PC-3 (cell line): Measurements from ENCODE around the gene FSIP1. TPM values are rescaled to one million over a fixed set of nuclear protein-coding genes. Genes with fewer than 3 reads are reported as not detected.
A peak's percentile ranks its signal among the peaks of the same experiment; 100 is the strongest.

Experiments used
- ATAC-seq: fragments of 200-7000 bp; cut with Tn5 transposase; 2 replicates; pipeline ENCODE4 v1.9.1; 2020; ENCODE audit warnings: mild to moderate bottlenecking, moderate library complexity
- Bru-seq: library from RNA; stranded (reverse); fragments of 400-500 nt; gene quantifications from one replicate; lab custom pipeline; 2021; lab: Mats Ljungman, UMichigan
- BruChase-seq, 2 experiments: library from RNA; stranded (reverse); fragments of 400-500 nt; gene quantifications; one replicate each; lab custom pipeline; 2021; lab: Mats Ljungman, UMichigan
- BruUV-seq: library from RNA; stranded (reverse); fragments of 400-500 nt; replicated peaks from 2 replicates; lab custom pipeline; 2021; lab: Mats Ljungman, UMichigan
- CTCF ChIA-PET: fragments of 300-600 bp; sonication (Branson Sonifier 250); formaldehyde crosslinking; loops from one replicate; lab custom pipeline; 2022; ENCODE audit warnings: antibody characterized with exemption; lab: Charles Lee
- POLR2A ChIA-PET: fragments of 300-600 bp; sonication (Branson Sonifier 250); formaldehyde crosslinking; loops from one replicate; lab custom pipeline; 2022; ENCODE audit warnings: antibody characterized with exemption; ENCODE audit not compliant: unreplicated experiment; lab: Charles Lee
- DNase-seq: peaks from one replicate; pipeline ENCODE4 v3.0.0-alpha.2; 2015
- H2AFZ ChIP-seq: fragments of 300-600 bp; sonication (generic); 2 replicates; pipeline ENCODE4 v1.6.0; 2016; ENCODE audit warnings: antibody characterized with exemption, low read length
- H3F3A ChIP-seq: fragments of 300-600 bp; sonication (generic); one replicate; pipeline ENCODE4 v1.6.0; 2017; ENCODE audit warnings: antibody characterized with exemption, low read length, control low read depth, mild to moderate bottlenecking; ENCODE audit not compliant: unreplicated experiment
- H3K27ac ChIP-seq: fragments of 300-600 bp; sonication (generic); 2 replicates; pipeline ENCODE4 v1.5.1; 2016; ENCODE audit warnings: mild to moderate bottlenecking, low read length
- H3K27me3 ChIP-seq: fragments of 300-600 bp; sonication (generic); 2 replicates; pipeline ENCODE4 v1.6.1; 2016; ENCODE audit warnings: low read length, mixed read lengths
- H3K36me3 ChIP-seq: fragments of 300-600 bp; sonication (generic); 2 replicates; pipeline ENCODE4 v1.6.1; 2016; ENCODE audit warnings: low read depth, mixed run types, low read length, mixed read lengths
- H3K4me1 ChIP-seq: fragments of 300-600 bp; sonication (generic); 2 replicates; pipeline ENCODE4 v1.5.1; 2016; ENCODE audit warnings: low read length; ENCODE audit not compliant: insufficient read depth
- H3K4me2 ChIP-seq: fragments of 300-600 bp; sonication (generic); 2 replicates; pipeline ENCODE4 v1.6.0; 2016; ENCODE audit warnings: low read length
- H3K4me3 ChIP-seq: fragments of 300-600 bp; sonication (generic); 2 replicates; pipeline ENCODE4 v1.5.1; 2016; ENCODE audit warnings: mild to moderate bottlenecking, low read length, mixed read lengths
- H3K79me2 ChIP-seq: fragments of 300-600 bp; sonication (generic); 2 replicates; pipeline ENCODE4 v1.6.1; 2017; ENCODE audit warnings: low read length, mixed read lengths
- H3K9ac ChIP-seq: fragments of 300-600 bp; sonication (generic); 2 replicates; pipeline ENCODE4 v1.6.0; 2016; ENCODE audit warnings: mild to moderate bottlenecking, low read length
- H3K9me2 ChIP-seq: fragments of 300-600 bp; sonication (generic); replicated peaks from 2 replicates; pipeline ENCODE4 v1.6.1; 2016; ENCODE audit warnings: mixed run types, low read length, mixed read lengths
- H3K9me3 ChIP-seq: fragments of 300-600 bp; sonication (generic); 2 replicates; pipeline ENCODE4 v1.6.1; 2016; ENCODE audit warnings: low read length, mixed read lengths
- H4K20me1 ChIP-seq: fragments of 300-600 bp; sonication (generic); 2 replicates; pipeline ENCODE4 v1.6.1; 2016; ENCODE audit warnings: low read length, mixed read lengths
- EZH2 ChIP-seq: fragments of 300-600 bp; sonication (generic); IDR thresholded peaks from one replicate; pipeline ENCODE4 v1.6.1; 2017; ENCODE audit warnings: antibody characterized with exemption, mild to moderate bottlenecking, low read length; ENCODE audit not compliant: unreplicated experiment
- EZH2phosphoT487 ChIP-seq: fragments of 300-600 bp; sonication (generic); IDR thresholded peaks from 2 replicates; pipeline ENCODE4 v1.6.1; 2018; ENCODE audit warnings: mild to moderate bottlenecking, antibody characterized with exemption, low read length, borderline replicate concordance
- intact Hi-C: fragments of 100-400 bp; cut with micrococcal nuclease; formaldehyde crosslinking; loops from 2 replicates; pipeline ENCODE4 v1.9.0; 2023
- long read RNA-seq: library from polyadenylated mRNA; unstranded; transcript quantifications from one replicate; pipeline ENCODE4 v2.0.0, GENCODE V29; 2021; ENCODE audit not compliant: unreplicated experiment
- total RNA-seq: library from RNA; depleted of rRNA; stranded (reverse); fragments of >200 nt; gene quantifications from 2 replicates; pipeline ENCODE4 v1.2.3, GENCODE V29; 2014; rRNA removed
- TF ChIP-seq, protein P1 (sequence below): fragments of 300-600 bp; sonication (generic); conservative IDR thresholded peaks from 2 replicates; pipeline ENCODE4 v1.5.1; 2017; ENCODE audit warnings: antibody characterized with exemption, low read depth, mild to moderate bottlenecking, low read length

The FSIP1 gene
- total RNA-seq (0.07 and 0.81 TPM in 2 replicates), Bru-seq, nascent RNA (percentile 38 among the genes with signal in this experiment), BruChase-seq, experiment 1, labeled RNA remaining after a 6-hour chase (percentile 35 among the genes with signal in this experiment), BruChase-seq, experiment 2, labeled RNA remaining after a 2-hour chase (percentile 45 among the genes with signal in this experiment)
- long read RNA-seq, partial matches to known transcripts = 0 of 5 reads
- long read RNA-seq, other reads (novel, unspliced or antisense) = 4 of 5 reads

DNA sequence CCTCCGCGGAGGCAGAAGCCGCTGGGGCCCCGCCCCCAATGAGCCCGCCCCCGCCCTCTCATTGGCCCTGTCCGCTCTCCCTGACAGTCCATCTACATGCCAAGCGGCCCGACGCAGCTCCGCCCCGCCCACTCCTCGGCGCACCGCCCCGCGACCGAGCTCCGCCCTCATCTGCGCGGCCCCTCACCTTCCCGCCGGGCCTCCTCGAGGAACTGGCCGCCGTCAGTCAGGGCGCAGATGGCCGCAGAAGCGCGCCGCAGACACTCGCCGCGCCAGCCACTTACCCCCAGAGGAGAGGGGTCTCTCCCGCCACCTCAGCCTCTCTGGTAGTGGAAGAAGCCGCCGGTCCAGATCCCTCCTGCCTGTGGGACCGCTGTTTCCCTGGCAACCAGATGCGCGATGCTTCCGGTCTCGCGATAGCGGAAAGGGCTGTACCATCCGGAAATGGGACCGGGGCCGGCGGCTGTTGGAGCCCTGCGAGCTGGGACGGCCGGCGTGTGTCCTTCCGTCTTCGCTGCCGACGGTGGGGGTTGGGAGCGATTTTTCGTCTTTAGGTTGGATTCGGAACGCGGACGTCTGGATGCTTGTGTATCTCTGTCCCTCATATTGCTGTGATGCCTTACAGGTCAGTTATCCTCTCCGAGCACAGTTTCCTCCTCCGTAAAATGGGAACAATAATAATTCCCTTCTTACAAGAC, at the start of gene FSIP1:
FSIP1 (minus strand) TSS at position 401 of the 698 bp plus-strand sequence. CDS start 6,317 bp downstream, outside the sequence.
- peaks cover 7% of the 10 kb centered on the region for H3F3A ChIP-seq
- H3K79me2 ChIP-seq = peaks cover 11% of the 10 kb centered on the region
- peak within 1 kb of the TSS; percentile 93 for H2AFZ ChIP-seq
- no peaks in the 10 kb centered on the region for H3K9me3 ChIP-seq
- H3K9ac ChIP-seq = peak within 1 kb of the TSS; percentile 84
- peak within 1 kb of the TSS; percentile 98 for H3K4me2 ChIP-seq
- ChIA-PET POLR2A (interaction anchor here (0.6 kb wide), 1 partner anchor 456 kb away, joined by 4 read pairs; no protein-coding TSS in a partner anchor), CTCF (interaction anchor here (0.5 to 0.6 kb wide), 2 partner anchors 51 to 273 kb away, joined by 3 read pairs; no protein-coding TSS in a partner anchor)
- no peaks in the 10 kb centered on the region for H4K20me1 ChIP-seq
- H3K36me3 ChIP-seq = no peaks in the 10 kb centered on the region
- no peaks in the 10 kb centered on the region for H3K27me3 ChIP-seq
- TF ChIP-seq, protein P1, sequence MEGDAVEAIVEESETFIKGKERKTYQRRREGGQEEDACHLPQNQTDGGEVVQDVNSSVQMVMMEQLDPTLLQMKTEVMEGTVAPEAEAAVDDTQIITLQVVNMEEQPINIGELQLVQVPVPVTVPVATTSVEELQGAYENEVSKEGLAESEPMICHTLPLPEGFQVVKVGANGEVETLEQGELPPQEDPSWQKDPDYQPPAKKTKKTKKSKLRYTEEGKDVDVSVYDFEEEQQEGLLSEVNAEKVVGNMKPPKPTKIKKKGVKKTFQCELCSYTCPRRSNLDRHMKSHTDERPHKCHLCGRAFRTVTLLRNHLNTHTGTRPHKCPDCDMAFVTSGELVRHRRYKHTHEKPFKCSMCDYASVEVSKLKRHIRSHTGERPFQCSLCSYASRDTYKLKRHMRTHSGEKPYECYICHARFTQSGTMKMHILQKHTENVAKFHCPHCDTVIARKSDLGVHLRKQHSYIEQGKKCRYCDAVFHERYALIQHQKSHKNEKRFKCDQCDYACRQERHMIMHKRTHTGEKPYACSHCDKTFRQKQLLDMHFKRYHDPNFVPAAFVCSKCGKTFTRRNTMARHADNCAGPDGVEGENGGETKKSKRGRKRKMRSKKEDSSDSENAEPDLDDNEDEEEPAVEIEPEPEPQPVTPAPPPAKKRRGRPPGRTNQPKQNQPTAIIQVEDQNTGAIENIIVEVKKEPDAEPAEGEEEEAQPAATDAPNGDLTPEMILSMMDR = no peak
- TF ChIP-seq EZH2phosphoT487 = no peak
- TF ChIP-seq EZH2 = no peak
- peak; percentile 97 for DNase-seq
- BruUV-seq = no TSS peak
- ATAC-seq = peak; percentile 88
- H3K27ac ChIP-seq = peak within 1 kb of the TSS; percentile 73
- peak within 1 kb of the TSS; percentile 97 for H3K4me3 ChIP-seq
- intact Hi-C loops = loop anchor here (10.0 kb wide), 1 partner anchor 252 kb away; the partner anchor contains the start of gene SRP14
- peaks cover 49% of the 10 kb centered on the region for H3K4me1 ChIP-seq
- no peaks in the 10 kb centered on the region for H3K9me2 ChIP-seq

DNA sequence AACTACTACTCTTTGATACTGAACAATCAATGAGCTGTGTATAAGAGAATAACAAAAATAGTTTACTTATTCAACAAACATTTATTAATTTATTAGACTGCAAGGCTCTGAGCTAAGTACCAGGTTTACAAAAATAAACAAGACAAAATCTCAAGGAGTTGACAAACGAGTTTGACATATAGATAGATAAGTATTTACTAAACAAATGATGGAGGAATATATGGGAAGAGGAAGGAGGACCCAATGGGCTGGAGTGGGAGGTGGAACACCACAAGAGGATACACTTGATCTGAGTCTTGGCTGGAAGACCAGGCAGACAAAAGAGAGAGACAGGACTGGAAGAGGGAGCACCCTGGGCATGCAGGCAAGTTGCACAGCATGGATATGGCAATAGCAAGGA, 47.5 kb upstream of the FSIP1 start:
- Histone ChIP-seq H3K9me2 (no peaks in the 10 kb centered on the region), H3K27ac (no peak overlapping the region), H3K9ac (no peak overlapping the region), H2AFZ (no peak overlapping the region), H3K4me2 (no peak overlapping the region), H3K4me1 (peaks cover 36% of the 10 kb centered on the region), H3K4me3 (no peak overlapping the region), H3K9me3 (no peaks in the 10 kb centered on the region), H4K20me1 (no peaks in the 10 kb centered on the region), H3K27me3 (no peaks in the 10 kb centered on the region), H3F3A (peaks cover 8% of the 10 kb centered on the region), H3K79me2 (peaks cover 11% of the 10 kb centered on the region; the same call in 1 of the 2 replicates), H3K36me3 (no peaks in the 10 kb centered on the region)
- TF ChIP-seq, protein P1 = no peak
- TF ChIP-seq EZH2phosphoT487 (no peak), EZH2 (no peak)
- DNase-seq (peak; percentile 38), ATAC-seq (no peak)
- POLR2A ChIA-PET = no interaction called here
- intact Hi-C loops = no loop called here
- BruUV-seq = no TSS peak
- CTCF ChIA-PET = interaction anchor here (0.6 kb wide), 1 partner anchor 43 kb away, joined by 8 read pairs; no protein-coding TSS in a partner anchor
